Trophoblast cell (in vitro differentiated cells and primary cell): ENCODE data around the gene DTX4.

Experiments
- DNase-seq, 2 donors: peaks; one replicate each; pipeline ENCODE4 v3.0.0-alpha.2; 2016
- H2AFZ ChIP-seq: 2 replicates; pipeline ENCODE4 v1.6.1; 2013; ENCODE audit warnings: low read length, moderate library complexity, mild to moderate bottlenecking; ENCODE audit not compliant: insufficient read depth, poor library complexity
- H2AK5ac ChIP-seq: 2 replicates; pipeline ENCODE4 v1.6.1; 2013; ENCODE audit warnings: mild to moderate bottlenecking, low read length
- H2BK120ac ChIP-seq: 2 replicates; pipeline ENCODE4 v1.6.1; 2013; ENCODE audit warnings: low read length, mild to moderate bottlenecking, moderate library complexity; ENCODE audit not compliant: insufficient read depth, poor library complexity
- H2BK12ac ChIP-seq: 2 replicates; pipeline ENCODE4 v1.6.1; 2013; ENCODE audit warnings: mild to moderate bottlenecking, low read length, moderate library complexity
- H2BK5ac ChIP-seq: 2 replicates; pipeline ENCODE4 v1.6.1; 2013; ENCODE audit warnings: low read length, low read depth, moderate library complexity, mild to moderate bottlenecking; ENCODE audit not compliant: poor library complexity
- H3K14ac ChIP-seq: 2 replicates; pipeline ENCODE4 v1.6.1; 2013; ENCODE audit warnings: mild to moderate bottlenecking, low read length
- H3K18ac ChIP-seq: 2 replicates; pipeline ENCODE4 v1.6.1; 2013; ENCODE audit warnings: mild to moderate bottlenecking, low read length
- H3K23ac ChIP-seq: 2 replicates; pipeline ENCODE4 v1.6.1; 2013; ENCODE audit warnings: low read length
- H3K27ac ChIP-seq: 2 replicates; pipeline ENCODE4 v1.5.1; 2013; ENCODE audit warnings: low read depth, mild to moderate bottlenecking, inconsistent platforms, low read length, moderate library complexity
- H3K27me3 ChIP-seq: 2 replicates; pipeline ENCODE4 v1.6.1; 2013; ENCODE audit warnings: inconsistent platforms, mild to moderate bottlenecking, low read length, moderate library complexity; ENCODE audit not compliant: insufficient read depth
- H3K36me3 ChIP-seq, 2 experiments: 1 replicate in 1 of 2; 2 replicates in 1 of 2; pipeline ENCODE4 v1.6.1; 2013; ENCODE audit warnings: low read length in 2 of 2, mild to moderate bottlenecking in 2 of 2, moderate library complexity in 1 of 2; ENCODE audit not compliant: insufficient read depth in 2 of 2, control insufficient read depth in 1 of 2
- H3K4ac ChIP-seq: 2 replicates; pipeline ENCODE4 v1.6.1; 2013; ENCODE audit warnings: low read depth, mild to moderate bottlenecking, low read length, moderate library complexity
- H3K4me1 ChIP-seq, 2 experiments: 1 replicate in 1 of 2; 2 replicates in 1 of 2; pipeline ENCODE4 v1.6.1; 2013; ENCODE audit warnings: low read length in 2 of 2, mild to moderate bottlenecking in 2 of 2, moderate library complexity in 1 of 2; ENCODE audit not compliant: insufficient read depth in 2 of 2, control insufficient read depth in 1 of 2
- H3K4me2 ChIP-seq: 2 replicates; pipeline ENCODE4 v1.6.1; 2013; ENCODE audit warnings: inconsistent platforms, mild to moderate bottlenecking, low read length, moderate library complexity
- H3K4me3 ChIP-seq: 2 replicates; pipeline ENCODE4 v1.5.1; 2013; ENCODE audit warnings: mild to moderate bottlenecking, low read depth, low read length, inconsistent platforms
- H3K79me1 ChIP-seq: one replicate; pipeline ENCODE4 v1.6.1; 2013; ENCODE audit warnings: low read length
- H3K79me2 ChIP-seq: 2 replicates; pipeline ENCODE4 v1.6.1; 2013; ENCODE audit warnings: low read length, mild to moderate bottlenecking; ENCODE audit not compliant: control insufficient read depth, insufficient read depth, poor library complexity
- H3K9ac ChIP-seq: 2 replicates; pipeline ENCODE4 v1.6.1; 2013; ENCODE audit warnings: mild to moderate bottlenecking, low read length
- H3K9me3 ChIP-seq: 2 replicates; pipeline ENCODE4 v1.6.1; 2013; ENCODE audit warnings: low read depth, mild to moderate bottlenecking, control low read depth, inconsistent platforms, low read length; ENCODE audit not compliant: insufficient read depth
- H4K12ac ChIP-seq: 2 replicates; pipeline ENCODE4 v1.6.1; 2013; ENCODE audit warnings: low read depth, mild to moderate bottlenecking, low read length, moderate library complexity
- H4K8ac ChIP-seq: 2 replicates; pipeline ENCODE4 v1.6.1; 2013; ENCODE audit warnings: low read depth, mild to moderate bottlenecking, low read length, moderate library complexity
- H4K91ac ChIP-seq: one replicate; pipeline ENCODE4 v1.6.1; 2013; ENCODE audit warnings: low read depth, mild to moderate bottlenecking, low read length, moderate library complexity
- WGBS: extraction: QIAGEN DNeasy Blood & Tissue Kit; methylation state at CpG from one replicate; pipeline ENCODE4 v1.1.7; 2013; ENCODE audit warnings: missing lambda C conversion rate; ENCODE audit not compliant: insufficient read length, insufficient coverage; ENCODE audit errors: extremely low coverage; 5-methylcytosine and 5-hydroxymethylcytosine counted together

The DTX4 gene

DNA sequence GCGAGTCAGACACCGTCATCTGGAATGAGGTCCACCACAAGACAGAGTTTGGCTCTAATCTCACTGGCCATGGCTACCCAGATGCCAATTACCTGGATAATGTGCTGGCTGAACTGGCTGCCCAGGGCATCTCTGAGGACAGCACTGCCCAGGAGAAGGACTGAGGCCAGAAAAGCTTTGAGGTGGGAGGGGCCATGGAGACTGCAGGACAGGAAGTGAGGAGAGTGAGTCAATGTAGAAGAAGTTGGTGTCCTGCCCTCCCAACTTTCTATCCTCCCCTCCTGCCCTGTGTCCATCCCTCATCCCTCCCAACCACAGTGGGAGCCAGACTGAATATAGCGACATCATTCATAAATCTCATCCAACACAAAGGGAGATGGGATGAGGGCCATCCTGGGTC is 32.8 kb downstream of the DTX4 start:
- H2AK5ac ChIP-seq: no peak overlapping the region
- H2AFZ ChIP-seq: no peak overlapping the region
- H3K23ac ChIP-seq: no peak overlapping the region
- no CpG with 5 or more reads among the region's 3 CpGs for WGBS
- no peaks in the 10 kb centered on the region for H3K79me2 ChIP-seq
- no peak overlapping the region for H3K9ac ChIP-seq
- no peak overlapping the region for H3K4ac ChIP-seq
- no peak overlapping the region for H3K27ac ChIP-seq
- H3K27me3 ChIP-seq: no peaks in the 10 kb centered on the region
- H3K36me3 ChIP-seq: peaks cover 16 to 29% of the 10 kb centered on the region in 2 experiments
- no peak overlapping the region for H4K91ac ChIP-seq
- H4K12ac ChIP-seq: no peak overlapping the region
- H3K4me3 ChIP-seq: no peak overlapping the region
- H4K8ac ChIP-seq: no peak overlapping the region
- H3K4me2 ChIP-seq: no peak overlapping the region
- peaks cover 3 to 6% of the 10 kb centered on the region in 2 experiments for H3K4me1 ChIP-seq
- H2BK12ac ChIP-seq: no peak overlapping the region
- H2BK120ac ChIP-seq: no peak overlapping the region
- no peaks in the 10 kb centered on the region for H3K9me3 ChIP-seq
- H3K18ac ChIP-seq: no peak overlapping the region
- H3K14ac ChIP-seq: no peak overlapping the region
- no peaks in the 10 kb centered on the region for H3K79me1 ChIP-seq
- no peak overlapping the region for H2BK5ac ChIP-seq
- no peak for DNase-seq

DNA sequence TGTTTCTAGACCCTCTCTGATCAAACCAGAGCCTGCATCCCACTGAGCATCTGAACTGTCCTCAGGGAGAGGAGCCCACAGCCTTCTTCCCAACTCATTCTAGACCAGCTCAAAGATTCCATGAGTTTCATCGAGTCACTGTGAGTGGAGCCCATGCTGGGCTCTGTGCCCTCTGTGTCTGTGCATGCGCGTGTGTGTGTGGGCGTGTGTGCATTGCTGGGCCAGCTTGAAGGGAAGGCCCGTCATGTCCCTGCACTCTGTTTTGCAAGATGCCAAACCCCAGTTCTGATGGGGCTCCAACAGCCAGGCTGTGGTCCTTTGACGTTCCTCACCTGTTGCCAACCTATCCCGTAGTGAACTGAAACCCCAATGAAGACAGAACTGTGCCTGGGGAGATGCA is 33.7 kb downstream of the DTX4 start:
- H4K91ac ChIP-seq: no peak overlapping the region
- no peak overlapping the region for H3K27ac ChIP-seq
- H2AK5ac ChIP-seq: no peak overlapping the region
- H3K9ac ChIP-seq: no peak overlapping the region
- no peak overlapping the region for H3K14ac ChIP-seq
- peaks cover 3 to 6% of the 10 kb centered on the region in 2 experiments for H3K4me1 ChIP-seq
- H3K79me1 ChIP-seq: no peaks in the 10 kb centered on the region
- no peak overlapping the region for H2BK5ac ChIP-seq
- no peak overlapping the region for H3K18ac ChIP-seq
- H3K4me3 ChIP-seq: no peak overlapping the region
- H3K79me2 ChIP-seq: no peaks in the 10 kb centered on the region
- H4K8ac ChIP-seq: no peak overlapping the region
- H3K23ac ChIP-seq: no peak overlapping the region
- no peaks in the 10 kb centered on the region for H3K27me3 ChIP-seq
- no CpG with 5 or more reads among the region's 7 CpGs for WGBS
- H3K36me3 ChIP-seq: peaks cover 16 to 26% of the 10 kb centered on the region in 2 experiments
- DNase-seq: no peak
- no peak overlapping the region for H3K4me2 ChIP-seq
- H2BK120ac ChIP-seq: no peak overlapping the region
- no peaks in the 10 kb centered on the region for H3K9me3 ChIP-seq
- H2BK12ac ChIP-seq: no peak overlapping the region
- no peak overlapping the region for H3K4ac ChIP-seq
- H4K12ac ChIP-seq: no peak overlapping the region
- H2AFZ ChIP-seq: no peak overlapping the region

DNA sequence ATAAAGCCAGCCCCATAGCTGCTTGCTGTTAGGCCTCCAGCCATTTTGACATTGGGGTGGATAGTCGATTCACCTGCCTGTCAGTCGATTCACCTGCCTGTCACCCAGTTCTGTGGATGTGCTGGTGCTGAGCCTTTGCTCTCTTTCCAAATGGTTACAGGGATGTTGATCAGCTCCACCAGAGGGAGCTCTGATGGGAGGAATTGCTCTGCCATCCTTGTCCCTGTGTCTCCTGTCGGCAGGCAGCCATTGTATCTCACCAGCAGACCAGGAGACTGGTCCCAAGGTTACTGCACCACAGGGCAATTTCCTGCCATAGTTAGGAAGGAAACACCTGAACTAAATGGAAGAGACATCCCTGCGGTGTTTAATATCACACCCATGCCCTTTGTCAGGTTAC is 34.7 kb downstream of the DTX4 start:
- Histone ChIP-seq H4K8ac (no peak overlapping the region), H3K23ac (no peak overlapping the region), H2AK5ac (no peak overlapping the region), H3K9ac (no peak overlapping the region), H2BK5ac (no peak overlapping the region), H3K4me1 (no peaks in the 10 kb centered on the region), H3K4ac (no peak overlapping the region), H2AFZ (no peak overlapping the region), H3K4me2 (no peak overlapping the region), H3K27me3 (no peaks in the 10 kb centered on the region), H2BK12ac (no peak overlapping the region), H4K91ac (no peak overlapping the region), H3K9me3 (no peaks in the 10 kb centered on the region), H3K36me3 (peaks cover 16 to 25% of the 10 kb centered on the region in 2 experiments), H4K12ac (no peak overlapping the region), H2BK120ac (no peak overlapping the region), H3K79me2 (no peaks in the 10 kb centered on the region), H3K14ac (no peak overlapping the region), H3K27ac (no peak overlapping the region), H3K4me3 (no peak overlapping the region), H3K79me1 (no peaks in the 10 kb centered on the region), H3K18ac (no peak overlapping the region)
- DNase-seq: peak; percentile 58 to 79
- WGBS: no CpG with 5 or more reads among the region's 4 CpGs

DNA sequence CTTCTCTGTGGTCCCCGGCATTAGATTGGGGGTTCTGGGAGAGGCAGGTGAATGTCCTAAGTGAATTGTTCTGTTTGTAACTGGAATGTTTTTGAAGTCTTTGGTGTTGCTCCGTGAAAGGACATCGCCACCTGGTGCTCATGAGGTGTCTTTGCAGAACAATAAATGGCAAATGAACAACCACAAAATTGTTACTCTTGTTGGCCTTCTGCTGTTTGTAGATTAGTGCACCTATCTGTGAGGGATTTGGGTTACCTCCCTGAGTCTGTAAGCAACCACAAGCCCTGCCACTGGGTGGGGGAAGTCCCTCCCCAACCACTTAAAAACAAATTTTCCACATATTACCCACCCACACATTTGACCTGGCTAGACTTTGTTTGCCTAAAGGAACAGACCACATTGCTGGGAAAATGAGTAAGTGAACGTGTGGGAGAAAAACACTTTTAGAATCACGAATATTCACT is 36.1 kb downstream of the DTX4 start:
- H3K14ac ChIP-seq: no peak overlapping the region
- peak in 1 of 2 donors; percentile 56 for DNase-seq
- WGBS: no CpG with 5 or more reads among the region's 5 CpGs
- no peak overlapping the region for H4K8ac ChIP-seq
- no peak overlapping the region for H3K4me2 ChIP-seq
- H2BK12ac ChIP-seq: no peak overlapping the region
- H3K9me3 ChIP-seq: no peaks in the 10 kb centered on the region
- no peak overlapping the region for H3K4me3 ChIP-seq
- no peak overlapping the region for H2AFZ ChIP-seq
- no peak overlapping the region for H2BK5ac ChIP-seq
- H3K79me2 ChIP-seq: no peaks in the 10 kb centered on the region
- no peak overlapping the region for H2BK120ac ChIP-seq
- H3K27me3 ChIP-seq: no peaks in the 10 kb centered on the region
- H3K18ac ChIP-seq: no peak overlapping the region
- no peak overlapping the region for H4K12ac ChIP-seq
- H3K4ac ChIP-seq: no peak overlapping the region
- no peak overlapping the region for H2AK5ac ChIP-seq
- H3K79me1 ChIP-seq: no peaks in the 10 kb centered on the region
- H3K36me3 ChIP-seq: peaks cover 16 to 21% of the 10 kb centered on the region in 2 experiments
- H3K9ac ChIP-seq: no peak overlapping the region
- H3K27ac ChIP-seq: no peak overlapping the region
- H3K23ac ChIP-seq: no peak overlapping the region
- H3K4me1 ChIP-seq: no peaks in the 10 kb centered on the region
- no peak overlapping the region for H4K91ac ChIP-seq
